ENCODE results near the gene SPOCK1.

SPOCK1 gene

DNA sequence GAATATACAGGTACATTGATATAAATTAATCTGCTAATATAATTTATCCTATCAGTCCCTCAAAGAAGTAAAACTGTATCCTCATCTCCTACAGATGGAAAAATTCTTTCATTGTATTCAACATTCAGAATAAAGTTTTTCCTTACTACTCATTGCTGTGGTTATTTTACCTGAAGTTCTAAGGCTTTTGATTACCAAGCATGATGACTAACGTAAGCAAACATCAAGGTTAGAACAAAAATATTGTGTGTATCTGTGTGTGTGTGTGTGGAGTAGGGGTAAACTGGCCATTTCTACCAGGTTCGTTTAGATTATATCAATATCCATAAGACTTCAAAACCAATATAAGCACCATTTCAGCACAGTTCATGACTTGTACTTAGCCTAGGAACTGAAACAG lies 573.1 kb downstream of the SPOCK1 start:
- DNase-seq (ENCODE audit: low read depth), result no peak

All from activated T-helper 9 cell treated with anti-CD3 and anti-CD28 coated beads, Interleukin-2, amount 50 U/mL, for 16 hours (primary cell).